Skin epidermis (tissue), 12 donors: Measurements from ENCODE around the gene PTPRB.

Source experiments
- H3K27ac ChIP-seq, 21 experiments: fragments of 200-600 bp; sonication (generic) in 11 of 21; one replicate each; pipeline ENCODE4 v1.5.0; 2020; ENCODE audit warnings: mild to moderate bottlenecking in 3 of 21, inconsistent platforms in 2 of 21, moderate library complexity in 2 of 21
- H3K4me3 ChIP-seq, 7 experiments: fragments of 200-600 bp; sonication (generic) in 2 of 7; one replicate each; pipeline ENCODE4 v1.5.0; 2020; ENCODE audit warnings: inconsistent platforms in 2 of 7, mild to moderate bottlenecking in 2 of 7, moderate library complexity in 1 of 7

Gene PTPRB

GRCh38 chr12:70645494-70646317 is 8.5 kb upstream of the PTPRB start:
- Histone ChIP-seq H3K27ac (peak overlapping the region in 14 of 21 experiments; percentile 0 to 70 (median 32)), H3K4me3 (no peak overlapping the region)

GRCh38 chr12:70644861-70645260 is 7.6 kb upstream of the PTPRB start:
- Histone ChIP-seq H3K27ac (peak overlapping the region in 5 of 21 experiments; percentile 35 to 70 (median 62)), H3K4me3 (no peak overlapping the region)

- H3K27ac ChIP-seq = no peak overlapping the region
- H3K4me3 ChIP-seq = no peak overlapping the region
These were observed 6.7 kb upstream of the PTPRB start for GRCh38 chr12:70643939-70644338.

- Histone ChIP-seq H3K4me3 (no peak overlapping the region), H3K27ac (no peak overlapping the region)
These were observed 4.5 kb upstream of the PTPRB start for GRCh38 chr12:70641691-70642090.

- H3K27ac ChIP-seq = no peak overlapping the region
- no peak overlapping the region for H3K4me3 ChIP-seq
These were observed 3.7 kb upstream of the PTPRB start for GRCh38 chr12:70640901-70641300.

- Histone ChIP-seq H3K27ac (no peak overlapping the region), H3K4me3 (no peak overlapping the region)
These were observed 2.3 kb upstream of the PTPRB start for GRCh38 chr12:70639535-70639934.

- H3K4me3 ChIP-seq = no peak overlapping the region
- no peak overlapping the region for H3K27ac ChIP-seq
These were observed 1.6 kb upstream of the PTPRB start for GRCh38 chr12:70638639-70639360.

GRCh38 chr12:70635755-70636154 is 1.5 kb downstream of the PTPRB start:
- peak overlapping the region in 1 of 7 experiments; percentile 17 for H3K4me3 ChIP-seq
- H3K27ac ChIP-seq = peak overlapping the region in 1 of 21 experiments; percentile 3

- Histone ChIP-seq H3K4me3 (no peak overlapping the region), H3K27ac (no peak overlapping the region)
These were observed 8.3 kb downstream of the PTPRB start for GRCh38 chr12:70628701-70629480.

- Histone ChIP-seq H3K4me3 (no peak overlapping the region), H3K27ac (no peak overlapping the region)
These were observed 9.6 kb downstream of the PTPRB start for GRCh38 chr12:70627677-70628076.

GRCh38 chr12:70626180-70626579 is 11.0 kb downstream of the PTPRB start:
- no peak overlapping the region for H3K27ac ChIP-seq
- H3K4me3 ChIP-seq = no peak overlapping the region

GRCh38 chr12:70619471-70620152 is 17.6 kb downstream of the PTPRB start:
- no peak overlapping the region for H3K27ac ChIP-seq
- no peak overlapping the region for H3K4me3 ChIP-seq

- no peak overlapping the region for H3K27ac ChIP-seq
- H3K4me3 ChIP-seq = no peak overlapping the region
These were observed 18.9 kb downstream of the PTPRB start for GRCh38 chr12:70618371-70618770.

GRCh38 chr12:70617450-70617849 is 19.8 kb downstream of the PTPRB start:
- H3K27ac ChIP-seq = no peak overlapping the region
- H3K4me3 ChIP-seq = no peak overlapping the region

GRCh38 chr12:70615174-70615866 is 21.9 kb downstream of the PTPRB start:
- H3K4me3 ChIP-seq = no peak overlapping the region
- H3K27ac ChIP-seq = no peak overlapping the region

- H3K27ac ChIP-seq = peak overlapping the region in 13 of 21 experiments; percentile 8 to 78 (median 55)
- H3K4me3 ChIP-seq = peak overlapping the region; percentile 26 to 51 (median 40)
These were observed 27.3 kb downstream of the PTPRB start for GRCh38 chr12:70609739-70610491.

GRCh38 chr12:70609203-70609602 is 28.0 kb downstream of the PTPRB start:
- Histone ChIP-seq H3K4me3 (peak overlapping the region; percentile 26 to 51 (median 40)), H3K27ac (peak overlapping the region in 10 of 21 experiments; percentile 8 to 78 (median 55))

- Histone ChIP-seq H3K27ac (no peak overlapping the region), H3K4me3 (no peak overlapping the region)
These were observed 29.0 kb downstream of the PTPRB start for GRCh38 chr12:70608184-70608583.
